Progenitor cell of endocrine pancreas (in vitro differentiated cells): ENCODE measurements around the gene TRPM4. TPM values are rescaled to one million over a fixed set of nuclear protein-coding genes. Genes with fewer than 3 reads are reported as not detected.
"Not testable (repeated sequence)": the region's sequence is repeated elsewhere in the genome, so short reads cannot be mapped to it uniquely, and the experiment has no call there.

ENCODE experiments used
- DNase-seq: peaks from one replicate; pipeline ENCODE4 v3.0.0; 2021; ENCODE audit warnings: low spot score; ENCODE audit not compliant: unreplicated experiment
- H3K27ac Mint-ChIP-seq: 2 replicates; pipeline ENCODE4 v1.8.0; 2021; ENCODE audit warnings: mild to moderate bottlenecking, moderate library complexity, mixed read lengths
- H3K27me3 Mint-ChIP-seq: 2 replicates; pipeline ENCODE4 v1.8.0; 2021; ENCODE audit warnings: mixed read lengths
- H3K36me3 Mint-ChIP-seq: 2 replicates; pipeline ENCODE4 v1.8.0; 2022; ENCODE audit warnings: mixed read lengths; ENCODE audit not compliant: insufficient read depth
- H3K4me1 Mint-ChIP-seq: 2 replicates; pipeline ENCODE4 v1.8.0; 2021; ENCODE audit warnings: low read depth, mixed read lengths
- H3K4me3 Mint-ChIP-seq: 2 replicates; pipeline ENCODE4 v1.8.0; 2021; ENCODE audit warnings: low read depth, mild to moderate bottlenecking, moderate library complexity, mixed read lengths
- H3K9me3 Mint-ChIP-seq: 2 replicates; pipeline ENCODE4 v1.8.0; 2021; ENCODE audit warnings: low read depth, mixed read lengths
- CTCF ChIP-seq: fragments of 200-600 bp; sonication (generic); IDR thresholded peaks from one replicate; pipeline ENCODE4 v1.5.0; 2021; ENCODE audit warnings: antibody characterized with exemption, mild to moderate bottlenecking; ENCODE audit not compliant: unreplicated experiment
- total RNA-seq: library from RNA; stranded (reverse); gene quantifications from 2 replicates; pipeline ENCODE4 v1.2.1, GENCODE V29; 2021

TRPM4 gene
- total RNA-seq, 1 donor from 2014 or later = 16.9 TPM

GRCh38 chr19:49136771-49137171 is 20.8 kb upstream of the TRPM4 start:
- no peak overlapping the region for H3K4me3 Mint-ChIP-seq
- no peaks in the 10 kb centered on the region for H3K4me1 Mint-ChIP-seq
- no peak overlapping the region for H3K27ac Mint-ChIP-seq
- peaks cover 36% of the 10 kb centered on the region for H3K27me3 Mint-ChIP-seq
- no peak for DNase-seq
- peaks cover 2% of the 10 kb centered on the region for H3K36me3 Mint-ChIP-seq
- no peak for TF ChIP-seq CTCF
- peaks cover 2% of the 10 kb centered on the region for H3K9me3 Mint-ChIP-seq

GRCh38 chr19:49140951-49141350 is 16.6 kb upstream of the TRPM4 start:
- Mint-ChIP-seq H3K27me3 (peaks cover 37% of the 10 kb centered on the region), H3K4me3 (no peak overlapping the region), H3K27ac (peak overlapping the region; percentile 45), H3K36me3 (peaks cover 2% of the 10 kb centered on the region), H3K9me3 (peaks cover 2% of the 10 kb centered on the region), H3K4me1 (peaks cover 7% of the 10 kb centered on the region)
- no peak for TF ChIP-seq CTCF
- DNase-seq = no peak

DNA sequence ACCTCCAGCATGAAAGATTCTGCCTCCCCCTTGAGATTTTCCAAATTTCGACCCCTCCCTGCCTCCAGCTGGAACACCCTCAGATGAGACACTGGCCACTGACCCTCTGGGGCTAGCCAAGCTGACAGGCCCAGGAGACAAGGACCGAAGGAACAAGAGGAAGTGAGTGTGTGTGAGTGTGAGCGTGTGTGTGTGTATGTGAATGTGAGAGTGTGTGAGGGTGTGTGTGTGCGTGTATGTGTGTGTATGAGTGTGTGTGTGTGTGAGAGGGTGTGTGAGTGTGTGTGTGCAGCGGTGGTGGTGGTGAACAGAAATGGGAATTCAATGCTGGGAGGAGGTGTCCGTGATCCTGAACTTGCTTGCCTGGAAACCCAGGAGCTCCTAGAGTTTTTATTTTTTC is 16.2 kb upstream of the TRPM4 start:
- H3K27me3 Mint-ChIP-seq = peaks cover 39% of the 10 kb centered on the region
- H3K27ac Mint-ChIP-seq = no peak overlapping the region
- H3K36me3 Mint-ChIP-seq = peaks cover 2% of the 10 kb centered on the region
- no peak overlapping the region for H3K4me3 Mint-ChIP-seq
- H3K4me1 Mint-ChIP-seq = peaks cover 9% of the 10 kb centered on the region
- H3K9me3 Mint-ChIP-seq = peaks cover 2% of the 10 kb centered on the region
- no peak for TF ChIP-seq CTCF
- DNase-seq = no peak

GRCh38 chr19:49142866-49143335 is 14.7 kb upstream of the TRPM4 start:
- peaks cover 10% of the 10 kb centered on the region for H3K4me1 Mint-ChIP-seq
- peak; percentile 79 for DNase-seq
- TF ChIP-seq CTCF = no peak
- peak overlapping the region; percentile 80 for H3K27ac Mint-ChIP-seq
- peak overlapping the region; percentile 82 for H3K4me3 Mint-ChIP-seq
- H3K36me3 Mint-ChIP-seq = no peaks in the 10 kb centered on the region
- no peaks in the 10 kb centered on the region for H3K9me3 Mint-ChIP-seq
- H3K27me3 Mint-ChIP-seq = peaks cover 40% of the 10 kb centered on the region

DNA sequence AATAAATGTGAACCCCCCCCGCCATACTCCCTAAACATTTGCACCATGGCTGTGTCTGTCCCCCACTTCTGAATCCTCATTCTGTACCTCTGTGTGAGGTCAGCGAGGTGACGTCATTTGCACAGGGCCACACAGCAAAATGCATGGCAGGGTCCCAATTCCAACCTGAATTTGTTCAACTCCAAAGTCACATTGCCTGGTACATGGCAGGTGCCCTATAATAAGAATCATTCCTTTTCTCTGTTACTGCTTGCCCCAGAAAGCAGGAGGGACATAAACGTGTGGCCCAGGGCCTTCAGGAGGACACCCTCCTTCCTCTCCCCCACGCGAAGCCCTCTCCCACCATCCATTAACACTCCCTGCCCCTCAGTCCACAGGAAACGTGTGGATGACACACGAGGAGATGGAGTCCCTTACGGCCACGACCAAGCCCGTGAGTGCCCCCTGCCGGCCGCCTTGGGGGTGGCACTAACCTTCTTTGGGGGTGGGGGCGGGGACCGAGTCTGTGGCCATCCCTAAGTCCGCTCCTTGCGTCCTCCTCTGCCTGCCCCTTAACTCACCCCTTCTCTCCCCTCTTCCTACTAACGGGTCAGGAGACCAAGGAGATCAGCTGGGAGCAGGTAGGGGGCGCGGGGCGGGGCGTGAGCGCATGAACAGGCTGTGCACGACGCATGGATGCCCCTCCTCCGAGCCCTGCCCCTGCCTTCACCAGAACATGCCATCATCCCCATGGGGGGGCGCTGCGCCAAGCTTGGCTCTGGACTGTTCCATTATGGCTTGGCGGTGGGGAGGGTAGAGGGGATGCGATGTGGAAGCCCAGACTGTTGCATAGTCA is 11.8 kb upstream of the TRPM4 start:
- no peaks in the 10 kb centered on the region for H3K36me3 Mint-ChIP-seq
- peak; percentile 85 for TF ChIP-seq CTCF
- H3K4me1 Mint-ChIP-seq = peaks cover 14% of the 10 kb centered on the region
- H3K27me3 Mint-ChIP-seq = peaks cover 33% of the 10 kb centered on the region
- peak overlapping the region; percentile 45 for H3K4me3 Mint-ChIP-seq
- H3K27ac Mint-ChIP-seq = no peak overlapping the region
- peak; percentile 73 for DNase-seq
- no peaks in the 10 kb centered on the region for H3K9me3 Mint-ChIP-seq

DNA sequence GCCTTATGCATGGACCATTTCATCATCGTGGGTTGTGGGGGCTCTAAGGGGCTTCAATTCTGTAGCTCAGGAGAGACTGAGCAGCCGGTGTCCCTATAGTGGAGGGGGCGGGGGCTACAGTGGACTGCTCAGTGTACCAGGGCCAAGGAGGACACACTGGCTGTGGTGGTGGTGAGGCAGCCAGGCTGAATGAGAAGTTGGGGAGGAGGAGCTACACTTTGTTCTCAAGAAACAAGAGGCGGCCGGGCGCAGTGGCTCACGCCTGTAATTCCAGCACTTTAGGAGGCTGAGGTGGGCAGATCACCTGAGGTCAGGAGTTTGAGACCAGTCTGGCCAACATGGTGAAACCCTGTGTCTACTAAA is 11.2 kb upstream of the TRPM4 start:
- Mint-ChIP-seq H3K27me3 (peaks cover 31% of the 10 kb centered on the region), H3K4me1 (peaks cover 14% of the 10 kb centered on the region), H3K4me3 (peak overlapping the region; percentile 45)
- H3K9me3 Mint-ChIP-seq, DNase-seq, H3K36me3 Mint-ChIP-seq, H3K27ac Mint-ChIP-seq: not testable (repeated sequence)
